A549 (cell line): ENCODE measurements around the gene ATMIN. TPM values are rescaled to one million over a fixed set of nuclear protein-coding genes. Genes with fewer than 3 reads are reported as not detected.

Source experiments
- ESRRA ChIP-seq: fragments of 150-350 bp; IDR thresholded peaks from 2 replicates; pipeline ENCODE4 v1.6.1; 2014; ENCODE audit warnings: mild to moderate bottlenecking, low read length, borderline replicate concordance
- NR3C1 ChIP-seq: fragments of >200 bp; sonication (Bioruptor Twin); formaldehyde crosslinking; IDR thresholded peaks from 3 replicates; pipeline ENCODE4 v1.6.1; 2017
- ZFP36 ChIP-seq: fragments of 450-650 bp; IDR thresholded peaks from 2 replicates; pipeline ENCODE4 v1.6.1; 2014; ENCODE audit warnings: borderline replicate concordance; ENCODE audit not compliant: partially characterized antibody
- polyA plus RNA-seq, 4 experiments: library from polyadenylated mRNA; depleted of rRNA in 3 of 4; stranded (reverse); fragments of >200 nt; fragmentation: RNase III in 1 of 4; extraction: RNeasy Plus Mini Kit Qiagen cat#74134 plus additional on column Dnase treatment in 1 of 4; gene quantifications; 2 replicates in 3 of 4; 3 replicates in 1 of 4; pipeline ENCODE4 v1.2.3, GENCODE V29; 2011 to 2017
- small RNA-seq, 6 experiments: library from RNA; depleted of rRNA; stranded (forward); fragments of <200 nt; gene quantifications; one replicate each; pipeline ENCODE3, GENCODE V24; 2012
- TF ChIP-seq, protein P1 (sequence below): fragments of 250-450 bp; sonication (Bioruptor Pico); IDR thresholded peaks from 2 replicates; pipeline ENCODE4 v1.5.0; 2020; ENCODE audit warnings: low read depth, mild to moderate bottlenecking, moderate library complexity
- TF ChIP-seq, protein P2 (sequence below): fragments of >200 bp; sonication (Bioruptor Twin); formaldehyde crosslinking; IDR thresholded peaks from 3 replicates; pipeline ENCODE4 v1.5.1; 2016

Gene ATMIN
- polyA plus RNA-seq, 2 of the 4 experiments (the other 2 are of a cell fraction), result 26.2 to 50.4 TPM

DNA sequence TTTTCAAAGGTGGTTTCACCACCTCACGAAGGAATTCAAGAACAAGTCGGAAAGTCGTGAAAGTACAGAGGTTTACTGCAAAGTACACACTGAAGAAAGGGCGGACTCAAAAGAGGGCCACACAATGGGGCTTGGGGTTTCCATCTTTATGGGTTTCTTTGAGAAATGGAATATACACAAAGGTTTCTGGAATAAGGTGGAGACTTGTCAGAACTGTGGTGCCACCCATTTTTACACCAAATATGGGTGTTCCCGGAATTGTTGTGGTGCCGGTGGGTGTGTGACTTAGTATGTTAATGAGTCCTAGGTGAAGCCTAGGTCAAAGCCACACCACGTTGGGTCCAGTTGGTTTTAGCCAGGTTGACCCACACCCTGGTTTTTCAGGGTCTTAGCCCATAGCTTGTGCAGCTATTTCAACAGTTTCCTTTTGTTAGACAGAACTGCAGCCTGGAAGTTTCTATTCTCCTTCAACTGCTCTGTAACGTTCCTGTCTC lies 61.1 kb downstream of the ATMIN start (continued):
- TF ChIP-seq, protein P1, sequence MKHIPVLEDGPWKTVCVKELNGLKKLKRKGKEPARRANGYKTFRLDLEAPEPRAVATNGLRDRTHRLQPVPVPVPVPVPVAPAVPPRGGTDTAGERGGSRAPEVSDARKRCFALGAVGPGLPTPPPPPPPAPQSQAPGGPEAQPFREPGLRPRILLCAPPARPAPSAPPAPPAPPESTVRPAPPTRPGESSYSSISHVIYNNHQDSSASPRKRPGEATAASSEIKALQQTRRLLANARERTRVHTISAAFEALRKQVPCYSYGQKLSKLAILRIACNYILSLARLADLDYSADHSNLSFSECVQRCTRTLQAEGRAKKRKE (CRISPR knock-in tag), result no peak
- TF ChIP-seq, protein P2, sequence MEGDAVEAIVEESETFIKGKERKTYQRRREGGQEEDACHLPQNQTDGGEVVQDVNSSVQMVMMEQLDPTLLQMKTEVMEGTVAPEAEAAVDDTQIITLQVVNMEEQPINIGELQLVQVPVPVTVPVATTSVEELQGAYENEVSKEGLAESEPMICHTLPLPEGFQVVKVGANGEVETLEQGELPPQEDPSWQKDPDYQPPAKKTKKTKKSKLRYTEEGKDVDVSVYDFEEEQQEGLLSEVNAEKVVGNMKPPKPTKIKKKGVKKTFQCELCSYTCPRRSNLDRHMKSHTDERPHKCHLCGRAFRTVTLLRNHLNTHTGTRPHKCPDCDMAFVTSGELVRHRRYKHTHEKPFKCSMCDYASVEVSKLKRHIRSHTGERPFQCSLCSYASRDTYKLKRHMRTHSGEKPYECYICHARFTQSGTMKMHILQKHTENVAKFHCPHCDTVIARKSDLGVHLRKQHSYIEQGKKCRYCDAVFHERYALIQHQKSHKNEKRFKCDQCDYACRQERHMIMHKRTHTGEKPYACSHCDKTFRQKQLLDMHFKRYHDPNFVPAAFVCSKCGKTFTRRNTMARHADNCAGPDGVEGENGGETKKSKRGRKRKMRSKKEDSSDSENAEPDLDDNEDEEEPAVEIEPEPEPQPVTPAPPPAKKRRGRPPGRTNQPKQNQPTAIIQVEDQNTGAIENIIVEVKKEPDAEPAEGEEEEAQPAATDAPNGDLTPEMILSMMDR, result no peak
- TF ChIP-seq ESRRA, result no peak
- TF ChIP-seq ZFP36, result no peak
- no peak for TF ChIP-seq NR3C1

Small RNA genes within 50 kb of the gene (small RNA-seq; reads per million reads assigned to genes)
- 0 reads per million in 6 experiments for gene AC092718.3

Other genes with a start within 250 kb of the ATMIN start
- gene CDYL2, start 231.2 kb upstream of the ATMIN start, polyA plus RNA-seq (2011; rRNA removed), result 0.09 and 0.10 TPM in 2 replicates
- gene CDYL2, start 231.2 kb upstream of the ATMIN start, polyA plus RNA-seq (2017; fragmentation: RNase III; extraction: RNeasy Plus Mini Kit Qiagen cat#74134 plus additional on column Dnase treatment), result 0.03 to 0.07 TPM (median 0.05 TPM) in 3 replicates
- 185 and 207 TPM in 2 replicates for gene CMC2, start 29.0 kb upstream of the ATMIN start, polyA plus RNA-seq (2011; rRNA removed)
- 136 to 143 TPM (median 141 TPM) in 3 replicates for gene CMC2, start 29.0 kb upstream of the ATMIN start, polyA plus RNA-seq (2017; fragmentation: RNase III; extraction: RNeasy Plus Mini Kit Qiagen cat#74134 plus additional on column Dnase treatment)
- gene CENPN, start 28.6 kb upstream of the ATMIN start, polyA plus RNA-seq (2011; rRNA removed), result 89.5 and 101 TPM in 2 replicates
- gene CENPN, start 28.6 kb upstream of the ATMIN start, polyA plus RNA-seq (2017; fragmentation: RNase III; extraction: RNeasy Plus Mini Kit Qiagen cat#74134 plus additional on column Dnase treatment), result 68.4 to 84.3 TPM (median 82.6 TPM) in 3 replicates
- gene C16orf46, start 41.4 kb downstream of the ATMIN start, polyA plus RNA-seq (2011; rRNA removed), result 1.3 and 1.4 TPM in 2 replicates
- 0.37 to 0.83 TPM (median 0.69 TPM) in 3 replicates for gene C16orf46, start 41.4 kb downstream of the ATMIN start, polyA plus RNA-seq (2017; fragmentation: RNase III; extraction: RNeasy Plus Mini Kit Qiagen cat#74134 plus additional on column Dnase treatment)
- 44.0 and 73.5 TPM in 2 replicates for gene GCSH, start 60.6 kb downstream of the ATMIN start, polyA plus RNA-seq (2011; rRNA removed)
- 66.1 to 76.4 TPM (median 72.7 TPM) in 3 replicates for gene GCSH, start 60.6 kb downstream of the ATMIN start, polyA plus RNA-seq (2017; fragmentation: RNase III; extraction: RNeasy Plus Mini Kit Qiagen cat#74134 plus additional on column Dnase treatment)
- gene BCO1, start 202.8 kb downstream of the ATMIN start, polyA plus RNA-seq (2011; rRNA removed), result 4.1 and 6.2 TPM in 2 replicates
- 3.9 to 6.6 TPM (median 5.0 TPM) in 3 replicates for gene BCO1, start 202.8 kb downstream of the ATMIN start, polyA plus RNA-seq (2017; fragmentation: RNase III; extraction: RNeasy Plus Mini Kit Qiagen cat#74134 plus additional on column Dnase treatment)